ENCODE results near the gene PCDH9.

The PCDH9 gene

DNA sequence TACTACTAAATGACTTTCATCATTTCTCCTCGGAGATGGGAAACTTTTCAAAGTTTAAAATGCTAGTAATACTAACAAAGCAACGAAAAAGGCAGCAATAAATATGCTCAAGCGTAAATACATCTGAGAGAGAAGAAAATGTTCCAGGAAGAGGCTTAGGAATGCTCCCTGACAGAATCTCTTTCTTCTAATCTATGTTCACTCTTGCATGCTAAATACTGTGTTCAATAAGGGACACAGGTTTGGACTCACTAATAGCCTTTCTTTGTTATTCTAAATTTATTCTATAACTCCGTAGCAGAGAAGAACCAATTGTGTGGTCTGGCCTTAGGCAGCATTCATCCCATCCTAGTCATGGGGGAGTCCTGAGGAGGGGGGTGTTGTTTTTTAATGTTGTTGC is 823.0 kb downstream of the PCDH9 start:
- Histone ChIP-seq H3K9ac (ENCODE audit: low read length) (peak overlapping the region; percentile 5), H3K27me3 (replicated peaks; ENCODE audit: control insufficient read depth, insufficient read depth, low read length) (no peaks in the 10 kb centered on the region), H3K36me3 (ENCODE audit: control insufficient read depth, insufficient read depth, low read length, severe bottlenecking) (no peaks in the 10 kb centered on the region), H3K4me3 (ENCODE audit: low read length) (no peak overlapping the region), H3K4me1 (ENCODE audit: control insufficient read depth, insufficient read depth, low read length) (peaks cover 34% of the 10 kb centered on the region), H3K9me3 (ENCODE audit: control insufficient read depth, low read length) (no peaks in the 10 kb centered on the region)
- DNase-seq (ENCODE audit: low read depth), result no peak

DNA sequence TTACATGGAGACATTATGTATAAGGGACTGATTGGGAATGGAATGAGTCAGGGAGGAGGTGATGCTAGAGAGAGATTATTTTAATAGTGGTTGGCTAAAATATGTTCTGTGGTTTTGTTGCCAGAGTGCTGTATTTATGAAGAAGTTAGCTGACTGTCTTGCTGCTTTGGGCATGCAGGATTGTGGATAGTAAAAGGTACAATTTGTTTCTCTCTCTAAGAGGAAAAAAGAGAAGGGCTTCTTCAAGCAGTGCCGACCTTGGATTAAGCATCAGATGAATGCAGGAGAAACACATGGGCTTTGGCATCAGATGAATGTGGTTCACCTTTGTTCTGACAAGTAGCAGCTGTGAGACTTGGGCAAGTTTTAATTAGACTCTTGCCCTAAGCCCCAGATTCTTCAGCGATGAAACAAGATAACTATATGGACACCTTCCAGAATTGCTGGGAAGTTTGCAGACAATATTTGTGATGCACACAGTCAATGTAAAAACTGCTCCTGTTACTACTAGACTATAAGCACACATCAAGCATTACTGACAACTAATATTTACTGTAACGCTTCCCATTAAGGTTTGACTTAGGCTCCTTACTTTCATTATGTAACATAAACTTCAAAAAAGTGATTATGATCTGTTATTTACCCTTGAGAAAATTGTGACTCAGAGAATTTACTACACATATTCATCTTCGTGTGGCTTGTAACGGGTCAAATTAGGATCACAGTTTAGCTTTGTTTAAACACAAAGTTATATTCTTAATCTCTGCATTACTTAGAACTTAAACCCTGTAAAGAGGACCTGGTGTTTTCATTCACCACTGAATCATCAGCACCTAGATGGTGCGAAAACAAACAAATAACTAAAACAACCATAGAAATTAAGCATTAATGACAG is 824.0 kb downstream of the PCDH9 start:
- Histone ChIP-seq H3K9me3 (ENCODE audit: control insufficient read depth, low read length) (no peaks in the 10 kb centered on the region), H3K4me1 (ENCODE audit: control insufficient read depth, insufficient read depth, low read length) (peaks cover 34% of the 10 kb centered on the region), H3K4me3 (ENCODE audit: low read length) (peak overlapping the region; percentile 6), H3K36me3 (ENCODE audit: control insufficient read depth, insufficient read depth, low read length, severe bottlenecking) (no peaks in the 10 kb centered on the region), H3K9ac (ENCODE audit: low read length) (peak overlapping the region; percentile 31), H3K27me3 (replicated peaks; ENCODE audit: control insufficient read depth, insufficient read depth, low read length) (no peaks in the 10 kb centered on the region)
- DNase-seq (ENCODE audit: low read depth), result peak; percentile 59

DNA sequence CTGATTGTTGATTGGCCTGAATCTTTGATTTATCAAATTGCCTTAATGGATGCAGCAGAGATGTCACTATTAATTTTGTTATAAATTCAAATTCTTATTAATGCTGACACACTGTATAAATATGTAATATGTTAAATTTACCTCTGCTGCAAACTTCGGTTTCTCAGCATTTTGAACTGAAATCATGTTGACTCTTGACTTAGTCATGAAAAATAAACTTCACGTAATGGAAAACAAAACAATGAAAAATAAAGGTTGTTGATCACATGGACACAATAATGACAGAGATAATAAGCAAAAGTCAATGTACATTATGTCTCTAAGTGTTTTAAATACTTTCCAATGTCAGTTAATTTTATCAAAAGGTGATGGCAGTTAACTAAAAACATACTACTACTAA is 827.6 kb downstream of the PCDH9 start:
- H3K9ac ChIP-seq (ENCODE audit: low read length), result no peak overlapping the region
- no peaks in the 10 kb centered on the region for H3K36me3 ChIP-seq (ENCODE audit: control insufficient read depth, insufficient read depth, low read length, severe bottlenecking)
- no peak for DNase-seq (ENCODE audit: low read depth)
- peaks cover 34% of the 10 kb centered on the region for H3K4me1 ChIP-seq (ENCODE audit: control insufficient read depth, insufficient read depth, low read length)
- no peaks in the 10 kb centered on the region for H3K9me3 ChIP-seq (ENCODE audit: control insufficient read depth, low read length)
- H3K27me3 ChIP-seq (replicated peaks; ENCODE audit: control insufficient read depth, insufficient read depth, low read length), result no peaks in the 10 kb centered on the region
- no peak overlapping the region for H3K4me3 ChIP-seq (ENCODE audit: low read length)

DNA sequence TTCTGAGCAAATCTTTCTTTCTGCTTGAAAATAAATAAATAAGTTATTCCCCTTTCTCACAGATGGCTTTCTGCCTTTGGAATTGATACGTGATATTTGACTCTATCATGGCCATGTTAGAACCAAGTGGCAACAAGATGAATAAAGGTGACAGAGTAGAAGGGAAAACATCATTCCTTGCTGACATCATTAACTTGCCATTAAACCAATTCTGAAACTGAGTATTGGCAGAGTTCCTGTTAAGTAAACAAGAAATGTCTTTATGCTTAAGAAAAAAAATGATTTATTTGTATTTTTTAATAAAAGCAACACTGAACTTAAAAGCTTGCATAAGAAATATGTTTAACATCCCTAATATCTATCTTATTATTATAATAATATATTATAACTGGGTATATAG is 828.1 kb downstream of the PCDH9 start:
- no peaks in the 10 kb centered on the region for H3K27me3 ChIP-seq (replicated peaks; ENCODE audit: control insufficient read depth, insufficient read depth, low read length)
- DNase-seq (ENCODE audit: low read depth), result no peak
- no peak overlapping the region for H3K9ac ChIP-seq (ENCODE audit: low read length)
- peaks cover 31% of the 10 kb centered on the region for H3K4me1 ChIP-seq (ENCODE audit: control insufficient read depth, insufficient read depth, low read length)
- no peak overlapping the region for H3K4me3 ChIP-seq (ENCODE audit: low read length)
- no peaks in the 10 kb centered on the region for H3K9me3 ChIP-seq (ENCODE audit: control insufficient read depth, low read length)
- no peaks in the 10 kb centered on the region for H3K36me3 ChIP-seq (ENCODE audit: control insufficient read depth, insufficient read depth, low read length, severe bottlenecking)

DNA sequence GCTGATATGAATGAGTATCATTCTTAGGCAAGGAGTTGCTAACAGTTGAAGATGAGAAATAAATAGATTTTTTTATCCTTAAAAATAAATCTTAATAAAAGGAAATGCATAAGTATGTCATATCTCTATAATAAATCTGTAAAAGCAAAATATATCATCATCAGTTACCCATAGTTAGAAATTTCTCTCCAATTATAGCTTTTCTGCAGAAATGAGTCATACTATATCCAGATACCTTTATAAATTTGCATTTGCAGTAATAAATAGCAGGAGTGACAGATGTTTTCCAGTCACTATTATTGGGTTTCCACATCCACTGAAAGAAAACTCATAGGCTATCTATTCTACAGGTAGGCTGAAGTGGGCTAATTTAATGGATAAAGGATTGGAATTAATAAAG is 829.8 kb downstream of the PCDH9 start:
- Histone ChIP-seq H3K9ac (ENCODE audit: low read length) (no peak overlapping the region), H3K9me3 (ENCODE audit: control insufficient read depth, low read length) (no peaks in the 10 kb centered on the region), H3K27me3 (replicated peaks; ENCODE audit: control insufficient read depth, insufficient read depth, low read length) (no peaks in the 10 kb centered on the region), H3K36me3 (ENCODE audit: control insufficient read depth, insufficient read depth, low read length, severe bottlenecking) (no peaks in the 10 kb centered on the region), H3K4me1 (ENCODE audit: control insufficient read depth, insufficient read depth, low read length) (peaks cover 13% of the 10 kb centered on the region), H3K4me3 (ENCODE audit: low read length) (no peak overlapping the region)
- DNase-seq (ENCODE audit: low read depth), result no peak

DNA sequence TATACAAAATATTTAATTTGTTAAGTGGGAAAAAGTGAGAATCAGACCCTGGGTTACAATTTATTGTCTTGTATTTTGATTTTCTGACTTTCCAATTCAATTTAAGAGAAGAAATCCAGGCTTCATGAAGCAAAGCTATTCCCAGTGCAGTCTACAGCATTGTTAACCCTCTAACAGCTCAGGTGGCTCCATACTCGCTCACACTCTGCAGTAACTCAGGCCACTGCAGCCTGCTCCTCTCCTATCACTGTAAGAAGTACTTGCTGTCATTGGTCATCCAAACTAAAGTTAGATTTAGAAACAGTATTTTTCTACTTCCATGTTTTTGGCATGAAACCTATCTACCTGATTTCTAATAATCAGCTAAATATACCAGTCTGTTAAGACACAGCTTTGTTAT is 830.3 kb downstream of the PCDH9 start:
- Histone ChIP-seq H3K36me3 (ENCODE audit: control insufficient read depth, insufficient read depth, low read length, severe bottlenecking) (no peaks in the 10 kb centered on the region), H3K27me3 (replicated peaks; ENCODE audit: control insufficient read depth, insufficient read depth, low read length) (no peaks in the 10 kb centered on the region), H3K4me3 (ENCODE audit: low read length) (no peak overlapping the region), H3K9me3 (ENCODE audit: control insufficient read depth, low read length) (no peaks in the 10 kb centered on the region), H3K9ac (ENCODE audit: low read length) (no peak overlapping the region), H3K4me1 (ENCODE audit: control insufficient read depth, insufficient read depth, low read length) (peaks cover 9% of the 10 kb centered on the region)
- DNase-seq (ENCODE audit: low read depth), result no peak

- no peaks in the 10 kb centered on the region for H3K9me3 ChIP-seq (ENCODE audit: control insufficient read depth, low read length)
- DNase-seq (ENCODE audit: low read depth), result no peak
- no peaks in the 10 kb centered on the region for H3K36me3 ChIP-seq (ENCODE audit: control insufficient read depth, insufficient read depth, low read length, severe bottlenecking)
These were observed 833.0 kb downstream of the PCDH9 start for GRCh38 chr13:66397133-66397532.

DNA sequence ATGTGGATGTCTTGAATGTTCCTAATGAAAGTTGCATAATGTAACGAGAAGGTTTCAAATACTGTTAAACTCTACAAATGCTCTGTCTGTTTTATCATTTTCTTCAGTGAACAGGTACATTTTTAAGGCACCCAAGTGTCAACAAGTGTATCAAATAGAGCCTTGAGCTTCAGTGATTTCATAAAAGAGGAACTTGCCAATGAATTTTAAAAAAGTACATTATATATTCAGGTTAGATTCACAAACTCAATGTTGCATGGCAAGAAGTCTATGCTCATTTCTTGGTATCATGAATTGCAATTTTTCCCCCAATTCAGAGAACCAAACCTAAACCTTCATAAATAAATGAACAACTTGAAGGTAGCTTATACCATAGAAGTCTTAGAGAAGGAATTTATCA is 838.8 kb downstream of the PCDH9 start:
- no peak overlapping the region for H3K4me3 ChIP-seq (ENCODE audit: low read length)
- no peak for DNase-seq (ENCODE audit: low read depth)
- H3K9me3 ChIP-seq (ENCODE audit: control insufficient read depth, low read length), result no peaks in the 10 kb centered on the region
- H3K4me1 ChIP-seq (ENCODE audit: control insufficient read depth, insufficient read depth, low read length), result no peaks in the 10 kb centered on the region
- no peaks in the 10 kb centered on the region for H3K27me3 ChIP-seq (replicated peaks; ENCODE audit: control insufficient read depth, insufficient read depth, low read length)
- H3K9ac ChIP-seq (ENCODE audit: low read length), result no peak overlapping the region
- H3K36me3 ChIP-seq (ENCODE audit: control insufficient read depth, insufficient read depth, low read length, severe bottlenecking), result no peaks in the 10 kb centered on the region

More at GRCh38 chr13:66397133-66397532, 833.0 kb downstream of the PCDH9 start:
- Histone ChIP-seq H3K9ac (ENCODE audit: low read length) (no peak overlapping the region), H3K27me3 (replicated peaks; ENCODE audit: control insufficient read depth, insufficient read depth, low read length) (no peaks in the 10 kb centered on the region), H3K4me3 (ENCODE audit: low read length) (no peak overlapping the region), H3K4me1 (ENCODE audit: control insufficient read depth, insufficient read depth, low read length) (no peaks in the 10 kb centered on the region)

DNA sequence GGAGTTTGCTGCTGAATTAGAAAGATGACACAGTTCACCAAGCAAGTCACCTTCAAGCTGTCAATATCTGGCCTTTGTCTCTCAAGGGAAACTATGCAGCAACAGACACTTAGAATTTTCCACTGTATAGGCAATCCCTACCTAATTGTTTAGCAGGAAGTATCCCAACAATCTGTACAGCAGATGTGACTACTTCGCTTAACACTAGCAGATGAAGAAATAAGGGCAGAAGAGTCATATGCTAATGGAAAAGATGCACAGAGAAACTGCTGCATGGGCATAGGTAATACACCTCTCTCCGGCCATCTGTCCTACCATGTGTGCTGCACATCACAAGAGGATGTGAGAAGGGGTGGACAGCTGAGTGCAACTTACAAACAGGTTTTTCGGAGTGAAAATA is 851.2 kb downstream of the PCDH9 start:
- H3K36me3 ChIP-seq (ENCODE audit: control insufficient read depth, insufficient read depth, low read length, severe bottlenecking), result no peaks in the 10 kb centered on the region

DNA sequence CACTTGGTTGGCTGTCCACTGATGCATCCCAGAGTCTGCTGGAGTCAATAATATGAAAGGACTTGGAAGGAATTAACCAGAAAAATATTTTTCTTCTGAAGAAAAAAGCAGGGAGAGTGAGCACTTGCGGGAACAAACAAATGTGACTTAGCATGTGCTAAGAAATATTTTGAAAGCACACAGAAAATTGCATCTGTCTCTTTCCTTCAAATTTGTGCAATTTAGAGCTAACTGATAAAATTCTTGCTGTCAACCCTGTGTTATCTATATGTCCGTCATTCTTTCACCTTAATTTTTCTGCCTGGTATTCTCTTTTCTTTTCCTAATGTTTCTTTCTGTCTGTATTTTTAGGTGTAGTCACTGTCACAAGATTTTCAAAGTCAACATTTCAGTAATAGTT is 852.6 kb downstream of the PCDH9 start:
- Histone ChIP-seq H3K27me3 (replicated peaks; ENCODE audit: control insufficient read depth, insufficient read depth, low read length) (no peaks in the 10 kb centered on the region), H3K4me1 (ENCODE audit: control insufficient read depth, insufficient read depth, low read length) (peaks cover 28% of the 10 kb centered on the region), H3K36me3 (ENCODE audit: control insufficient read depth, insufficient read depth, low read length, severe bottlenecking) (no peaks in the 10 kb centered on the region), H3K9ac (ENCODE audit: low read length) (no peak overlapping the region), H3K9me3 (ENCODE audit: control insufficient read depth, low read length) (no peaks in the 10 kb centered on the region), H3K4me3 (ENCODE audit: low read length) (no peak overlapping the region)
- DNase-seq (ENCODE audit: low read depth), result no peak

More for the DNA sequence above, 851.2 kb downstream of the PCDH9 start:
- Histone ChIP-seq H3K9ac (ENCODE audit: low read length) (no peak overlapping the region), H3K4me3 (ENCODE audit: low read length) (no peak overlapping the region), H3K4me1 (ENCODE audit: control insufficient read depth, insufficient read depth, low read length) (peaks cover 28% of the 10 kb centered on the region), H3K9me3 (ENCODE audit: control insufficient read depth, low read length) (no peaks in the 10 kb centered on the region), H3K27me3 (replicated peaks; ENCODE audit: control insufficient read depth, insufficient read depth, low read length) (no peaks in the 10 kb centered on the region)
- DNase-seq (ENCODE audit: low read depth), result no peak

DNA sequence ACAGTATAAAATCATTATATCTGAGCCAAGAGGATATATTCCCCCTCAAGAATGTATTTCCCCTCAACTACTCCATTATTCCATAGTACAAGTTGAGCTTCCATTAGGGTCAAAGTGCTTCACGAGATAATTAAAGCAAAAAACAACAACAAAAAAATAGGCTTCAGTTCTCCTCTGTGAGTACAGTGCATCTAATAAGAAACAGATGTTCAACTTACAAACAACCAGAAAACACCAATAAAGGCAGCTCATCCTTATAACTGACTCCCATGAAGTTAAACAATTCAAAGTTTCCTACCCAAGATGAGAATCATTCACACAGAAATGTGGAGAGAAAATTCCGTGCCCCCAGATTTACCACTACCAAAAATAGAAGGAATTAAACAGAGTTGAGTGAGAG is 854.4 kb downstream of the PCDH9 start:
- Histone ChIP-seq H3K36me3 (ENCODE audit: control insufficient read depth, insufficient read depth, low read length, severe bottlenecking) (no peaks in the 10 kb centered on the region), H3K4me1 (ENCODE audit: control insufficient read depth, insufficient read depth, low read length) (peaks cover 28% of the 10 kb centered on the region), H3K9ac (ENCODE audit: low read length) (peak overlapping the region; percentile 9), H3K4me3 (ENCODE audit: low read length) (no peak overlapping the region), H3K9me3 (ENCODE audit: control insufficient read depth, low read length) (no peaks in the 10 kb centered on the region), H3K27me3 (replicated peaks; ENCODE audit: control insufficient read depth, insufficient read depth, low read length) (no peaks in the 10 kb centered on the region)
- DNase-seq (ENCODE audit: low read depth), result peak; percentile 58

DNA sequence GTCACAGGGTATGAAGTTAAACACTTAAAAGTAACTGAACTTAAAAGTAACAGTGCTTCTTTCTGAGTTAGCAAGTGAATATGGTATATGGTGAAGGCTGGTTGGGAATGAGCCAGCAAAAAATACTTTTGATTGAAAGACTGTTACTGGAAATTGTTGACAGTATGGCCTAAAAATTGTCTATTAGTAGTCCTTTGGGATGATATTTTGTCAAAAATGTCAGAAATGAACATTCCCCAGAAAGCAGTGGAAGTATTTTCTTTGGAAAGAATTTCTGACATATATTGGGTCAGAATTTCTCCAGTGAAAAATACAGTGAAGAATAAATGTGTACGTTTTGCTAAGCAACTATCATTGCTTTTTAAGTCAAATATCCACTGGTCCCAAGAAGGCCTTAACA is 860.5 kb downstream of the PCDH9 start:
- Histone ChIP-seq H3K36me3 (ENCODE audit: control insufficient read depth, insufficient read depth, low read length, severe bottlenecking) (no peaks in the 10 kb centered on the region), H3K4me3 (ENCODE audit: low read length) (no peak overlapping the region), H3K9me3 (ENCODE audit: control insufficient read depth, low read length) (no peaks in the 10 kb centered on the region), H3K27me3 (replicated peaks; ENCODE audit: control insufficient read depth, insufficient read depth, low read length) (no peaks in the 10 kb centered on the region), H3K9ac (ENCODE audit: low read length) (no peak overlapping the region), H3K4me1 (ENCODE audit: control insufficient read depth, insufficient read depth, low read length) (peaks cover 7% of the 10 kb centered on the region)
- DNase-seq (ENCODE audit: low read depth), result no peak
